IMR-90 (cell line): ENCODE measurements around the gene SYCP3. TPM values are rescaled to one million over a fixed set of nuclear protein-coding genes. Genes with fewer than 3 reads are reported as not detected.
A peak's percentile ranks its signal among the peaks of the same experiment; 100 is the strongest.

Experiments
- ATAC-seq: fragments of 200-7000 bp; cut with Tn5 transposase; 2 replicates; pipeline ENCODE4 v1.9.1; 2020; ENCODE audit warnings: low read depth, mild to moderate bottlenecking, moderate library complexity
- BruUV-seq: library from RNA; stranded (reverse); fragments of 400-500 nt; replicated peaks from 2 replicates; lab custom pipeline; 2021; lab: Mats Ljungman, UMichigan
- CTCF ChIA-PET: fragments of 300-600 bp; formaldehyde crosslinking; extraction: SDS; loops from one replicate; lab custom pipeline; 2021; ENCODE audit warnings: antibody characterized with exemption; lab: Yijun Ruan, JAX
- POLR2A ChIA-PET: fragments of 300-600 bp; sonication (Branson Sonifier 250); formaldehyde crosslinking; loops from one replicate; lab custom pipeline; 2022; ENCODE audit warnings: antibody characterized with exemption; ENCODE audit not compliant: unreplicated experiment; lab: Charles Lee
- DNase-seq: peaks from one replicate; pipeline ENCODE4 v3.0.0; 2013
- H2AFZ ChIP-seq: replicated peaks from 2 replicates; pipeline ENCODE3; 2013; ENCODE audit warnings: low read length, mild to moderate bottlenecking; ENCODE audit not compliant: poor library complexity
- H2AK5ac ChIP-seq: 2 replicates; pipeline ENCODE4 v1.6.1; 2013; ENCODE audit warnings: low read depth, low read length, inconsistent platforms
- H2AK9ac ChIP-seq: replicated peaks from 2 replicates; pipeline ENCODE3; 2013; ENCODE audit warnings: mild to moderate bottlenecking, low read depth, low read length, moderate library complexity; ENCODE audit not compliant: poor library complexity
- H2BK120ac ChIP-seq: 2 replicates; pipeline ENCODE4 v1.6.1; 2013; ENCODE audit warnings: low read depth, low read length, inconsistent platforms
- H2BK15ac ChIP-seq: 3 replicates; pipeline ENCODE4 v1.6.1; 2013; ENCODE audit warnings: low read depth, low read length, inconsistent platforms
- H2BK20ac ChIP-seq: 2 replicates; pipeline ENCODE4 v1.6.1; 2013; ENCODE audit warnings: low read depth, mild to moderate bottlenecking, inconsistent platforms, low read length, moderate library complexity
- H2BK5ac ChIP-seq: 2 replicates; pipeline ENCODE4 v1.6.1; 2013; ENCODE audit warnings: mild to moderate bottlenecking, low read depth, low read length, inconsistent platforms; ENCODE audit not compliant: poor library complexity, severe bottlenecking
- H3K14ac ChIP-seq: replicated peaks from 2 replicates; pipeline ENCODE4 v1.6.1; 2013; ENCODE audit warnings: low read depth, low read length, inconsistent platforms
- H3K18ac ChIP-seq: 2 replicates; pipeline ENCODE4 v1.6.1; 2013; ENCODE audit warnings: low read depth, low read length, control low read depth
- H3K23ac ChIP-seq: 2 replicates; pipeline ENCODE4 v1.6.1; 2013; ENCODE audit warnings: low read depth, low read length, inconsistent platforms
- H3K27ac ChIP-seq: 2 replicates; pipeline ENCODE4 v1.5.1; 2013; ENCODE audit warnings: mild to moderate bottlenecking, control low read depth, low read length; ENCODE audit not compliant: insufficient read depth
- H3K27me3 ChIP-seq: 2 replicates; pipeline ENCODE4 v1.6.1; 2013; ENCODE audit warnings: low read length; ENCODE audit not compliant: control insufficient read depth, insufficient read depth
- H3K36me3 ChIP-seq: 2 replicates; pipeline ENCODE4 v1.6.1; 2013; ENCODE audit warnings: low read length, mixed read lengths; ENCODE audit not compliant: control insufficient read depth, insufficient read depth
- H3K4ac ChIP-seq: 2 replicates; pipeline ENCODE4 v1.6.1; 2013; ENCODE audit warnings: low read depth, low read length, inconsistent platforms
- H3K4me1 ChIP-seq: 2 replicates; pipeline ENCODE4 v1.6.1; 2013; ENCODE audit warnings: low read length, mixed read lengths; ENCODE audit not compliant: control insufficient read depth, insufficient read depth
- H3K4me2 ChIP-seq: 2 replicates; pipeline ENCODE4 v1.6.1; 2013; ENCODE audit warnings: low read depth, mild to moderate bottlenecking, control low read depth, low read length, moderate library complexity
- H3K4me3 ChIP-seq: 2 replicates; pipeline ENCODE4 v1.5.1; 2013; ENCODE audit warnings: low read depth, mild to moderate bottlenecking, control low read depth, low read length, moderate library complexity; ENCODE audit not compliant: insufficient read depth
- H3K56ac ChIP-seq: 2 replicates; pipeline ENCODE4 v1.6.1; 2013; ENCODE audit warnings: low read length, inconsistent platforms; ENCODE audit not compliant: insufficient read depth; ENCODE audit errors: extremely low read depth
- H3K79me1 ChIP-seq, 2 experiments: 2 replicates each; pipeline ENCODE4 v1.6.1; 2013; ENCODE audit warnings: low read length in 2 of 2, inconsistent platforms in 1 of 2, low read depth in 1 of 2
- H3K9ac ChIP-seq: 2 replicates; pipeline ENCODE4 v1.6.1; 2013; ENCODE audit warnings: low read depth, low read length, control low read depth
- H3K9me1 ChIP-seq: 2 replicates; pipeline ENCODE4 v1.6.1; 2013; ENCODE audit warnings: low read length, inconsistent platforms; ENCODE audit not compliant: insufficient read depth
- H3K9me3 ChIP-seq: 2 replicates; pipeline ENCODE4 v1.6.1; 2013; ENCODE audit warnings: low read length; ENCODE audit not compliant: control insufficient read depth, insufficient read depth
- H4K20me1 ChIP-seq: 2 replicates; pipeline ENCODE4 v1.6.1; 2013; ENCODE audit warnings: low read length, inconsistent platforms; ENCODE audit not compliant: insufficient read depth
- H4K5ac ChIP-seq: 2 replicates; pipeline ENCODE4 v1.6.1; 2013; ENCODE audit warnings: mild to moderate bottlenecking, low read depth, low read length, control low read depth
- H4K8ac ChIP-seq, 2 experiments: 2 replicates each; pipeline ENCODE4 v1.6.1; 2013; ENCODE audit warnings: low read depth in 2 of 2, low read length in 2 of 2, control low read depth in 1 of 2, inconsistent platforms in 1 of 2
- H4K91ac ChIP-seq: 2 replicates; pipeline ENCODE4 v1.6.1; 2013; ENCODE audit warnings: low read depth, low read length, inconsistent platforms; ENCODE audit not compliant: insufficient read depth
- CEBPB ChIP-seq: IDR thresholded peaks from 2 replicates; pipeline ENCODE4 v1.6.1; 2012; ENCODE audit warnings: low read depth, low read length, improper control_type of control experiment
- ELK1 ChIP-seq: fragments of 150-350 bp; IDR thresholded peaks from 2 replicates; pipeline ENCODE4 v1.6.1; 2016; ENCODE audit warnings: low read depth, mild to moderate bottlenecking, low read length, moderate library complexity, borderline replicate concordance
- WGBS, 2 experiments: methylation state at CpG; one replicate each; pipeline versions ENCODE4 v1.1.5 to v1.1.7; 2013; ENCODE audit warnings: missing lambda C conversion rate in 2 of 2; ENCODE audit not compliant: insufficient read length in 1 of 2; ENCODE audit errors: extremely low coverage in 2 of 2; 5-methylcytosine and 5-hydroxymethylcytosine counted together
- dilution Hi-C: fragments of 300-500 bp; cut with HindIII; formaldehyde crosslinking; loops from one replicate; pipeline ENCODE4 v1.14.3; 2018; ENCODE audit warnings: low sequenced_read_pairs; ENCODE audit not compliant: unreplicated experiment
- in situ Hi-C: fragments of 300-500 bp; cut with MboI; formaldehyde crosslinking; loops from 3 replicates; pipeline ENCODE4 v1.14.3; 2019; ENCODE audit warnings: low sequenced_read_pairs, inconsistent platforms, mixed read lengths
- intact Hi-C: fragments of 100-400 bp; cut with micrococcal nuclease; formaldehyde crosslinking; loops from 2 replicates; pipeline ENCODE4 v1.10.0; 2022
- polyA plus RNA-seq, 3 experiments: library from polyadenylated mRNA; depleted of rRNA; stranded (reverse); fragments of >200 nt; gene quantifications; 2 replicates each; pipeline ENCODE4 v1.2.3, GENCODE V29; 2012; ENCODE audit warnings: low replicate concordance in 1 of 3
- total RNA-seq: library from RNA; depleted of rRNA; stranded (reverse); fragments of >200 nt; gene quantifications from 2 replicates; pipeline ENCODE4 v1.2.3, GENCODE V29; 2012

SYCP3 gene
- total and polyA plus RNA-seq, 2 of the 4 experiments (the other 2 are of a cell fraction), result 0.07 TPM; not detected in 1

- no peak overlapping the region for H3K4ac ChIP-seq
- ATAC-seq, result peak; percentile 16; the same call in 1 of the 2 replicates
- H2AFZ ChIP-seq, result no peak overlapping the region
- intact Hi-C loops (no loop called here), in situ Hi-C loops (no loop called here), dilution Hi-C loops (no loop called here)
- DNase-seq, result peak; percentile 4
- no peaks in the 10 kb centered on the region for H3K9me3 ChIP-seq
- peak overlapping the region; percentile 56; the same call in 1 of the 2 replicates for H2AK5ac ChIP-seq
- no peak overlapping the region for H3K9ac ChIP-seq
- H2BK5ac ChIP-seq, result no peak overlapping the region
- no peak overlapping the region for H3K4me3 ChIP-seq
- no peak overlapping the region for H3K56ac ChIP-seq
- H2BK20ac ChIP-seq, result peak overlapping the region; percentile 11; the same call in 1 of the 2 replicates
- H3K4me1 ChIP-seq, result peaks cover 9% of the 10 kb centered on the region
- no peaks in the 10 kb centered on the region for H3K27me3 ChIP-seq
- no peaks in the 10 kb centered on the region; a peak in 2 of 4 replicates for H3K79me1 ChIP-seq
- TF ChIP-seq ELK1 (no peak), CEBPB (no peak)
- H4K20me1 ChIP-seq, result no peaks in the 10 kb centered on the region
- H3K36me3 ChIP-seq, result peaks cover 3% of the 10 kb centered on the region; the same call in 1 of the 2 replicates
- 71% methylated on average over 1 of the region's 3 CpGs; no CpG with 5 or more reads in 1 of the 2 experiments for WGBS, 2 experiments
- H3K4me2 ChIP-seq, result no peak overlapping the region
- H3K27ac ChIP-seq, result no peak overlapping the region
- peak overlapping the region in 1 of 2 experiments; percentile 26; a peak in 1 of 4 replicates for H4K8ac ChIP-seq
- ChIA-PET CTCF (no interaction called here), POLR2A (no interaction called here)
- no peak overlapping the region for H4K5ac ChIP-seq
- no peak overlapping the region for H3K23ac ChIP-seq
- BruUV-seq, result no TSS peak
- no peak overlapping the region for H3K14ac ChIP-seq
- peak overlapping the region; percentile 52; the same call in 1 of the 2 replicates for H4K91ac ChIP-seq
- H2BK120ac ChIP-seq, result no peak overlapping the region; the same call in 1 of the 2 replicates
- H2BK15ac ChIP-seq, result 0 out of 3 replicates have a peak overlapping the region, but pooled peaks have one; percentile 38
- peaks cover 12% of the 10 kb centered on the region for H3K9me1 ChIP-seq
- H2AK9ac ChIP-seq, result no peak overlapping the region
- H3K18ac ChIP-seq, result no peak overlapping the region
These were observed 42.6 kb upstream of the SYCP3 start for GRCh38 chr12:101781834-101782233.
